GM23338 (cell line): ENCODE measurements around the gene CEP95. TPM values are rescaled to one million over a fixed set of nuclear protein-coding genes. Genes with fewer than 3 reads are reported as not detected.

Experiments used
- ATAC-seq: fragments of 200-7000 bp; cut with Tn5 transposase; 3 replicates; pipeline ENCODE4 v1.9.1; 2020
- DNase-seq: peaks from one replicate; pipeline ENCODE4 v3.0.0-alpha.2; 2015; ENCODE audit warnings: low spot score
- H2AFZ ChIP-seq: fragments of 200-600 bp; sonication (generic); 2 replicates; pipeline ENCODE4 v1.8.0; 2016; ENCODE audit warnings: antibody characterized with exemption, mild to moderate bottlenecking, moderate library complexity
- H3F3A ChIP-seq: fragments of 200-600 bp; sonication (generic); replicated peaks from 2 replicates; pipeline ENCODE4 v1.8.0; 2017; ENCODE audit warnings: antibody characterized with exemption, mixed run types, low read depth
- H3K27ac ChIP-seq: fragments of 200-600 bp; sonication (generic); 2 replicates; pipeline ENCODE4 v1.6.1; 2016; ENCODE audit warnings: low read depth
- H3K27me3 ChIP-seq: fragments of 200-600 bp; sonication (generic); 2 replicates; pipeline ENCODE4 v1.8.0; 2016; ENCODE audit warnings: mild to moderate bottlenecking, mixed run types, moderate library complexity; ENCODE audit not compliant: insufficient read depth
- H3K36me3 ChIP-seq: fragments of 200-600 bp; sonication (generic); 2 replicates; pipeline ENCODE4 v1.8.0; 2016; ENCODE audit warnings: mild to moderate bottlenecking; ENCODE audit not compliant: insufficient read depth
- H3K4me1 ChIP-seq: fragments of 200-600 bp; sonication (generic); 2 replicates; pipeline ENCODE4 v1.8.0; 2016; ENCODE audit warnings: mild to moderate bottlenecking, moderate library complexity; ENCODE audit not compliant: insufficient read depth
- H3K4me2 ChIP-seq: fragments of 200-600 bp; sonication (generic); 2 replicates; pipeline ENCODE4 v1.7.1; 2017; ENCODE audit warnings: mixed run types
- H3K4me3 ChIP-seq: fragments of 200-600 bp; sonication (generic); 2 replicates; pipeline ENCODE4 v1.6.1; 2016; ENCODE audit warnings: mixed run types
- H3K79me2 ChIP-seq: fragments of 200-600 bp; sonication (generic); replicated peaks from 2 replicates; pipeline ENCODE4 v1.8.0; 2017; ENCODE audit warnings: mild to moderate bottlenecking; ENCODE audit not compliant: insufficient read depth
- H3K9me2 ChIP-seq: fragments of 200-600 bp; sonication (generic); 2 replicates; pipeline ENCODE4 v1.8.0; 2017; ENCODE audit not compliant: insufficient read depth
- H4K20me1 ChIP-seq: fragments of 200-600 bp; sonication (generic); replicated peaks from 2 replicates; pipeline ENCODE4 v1.8.0; 2017; ENCODE audit warnings: mild to moderate bottlenecking; ENCODE audit not compliant: insufficient read depth
- H3K27ac Mint-ChIP-seq: 2 replicates; pipeline ENCODE4 v1.8.0; 2020; ENCODE audit warnings: inconsistent platforms, mild to moderate bottlenecking, moderate library complexity, mixed read lengths
- H3K27me3 Mint-ChIP-seq: 3 replicates; pipeline ENCODE4 v1.8.0; 2022; ENCODE audit warnings: low read depth, mild to moderate bottlenecking, moderate library complexity, mixed read lengths, inconsistent platforms; ENCODE audit not compliant: insufficient read depth, poor library complexity
- H3K36me3 Mint-ChIP-seq: 3 replicates; pipeline ENCODE4 v1.8.0; 2021; ENCODE audit warnings: low read depth, mild to moderate bottlenecking, inconsistent platforms, moderate library complexity, mixed read lengths
- H3K4me1 Mint-ChIP-seq: 3 replicates; pipeline ENCODE4 v1.8.0; 2020; ENCODE audit warnings: mild to moderate bottlenecking, inconsistent platforms, mixed read lengths
- H3K4me3 Mint-ChIP-seq: 3 replicates; pipeline ENCODE4 v1.8.0; 2021; ENCODE audit warnings: moderate library complexity, mild to moderate bottlenecking, inconsistent platforms, mixed read lengths
- H3K9me3 Mint-ChIP-seq: 3 replicates; pipeline ENCODE4 v1.8.0; 2020; ENCODE audit warnings: moderate library complexity, mild to moderate bottlenecking, inconsistent platforms, mixed read lengths
- CREB1 ChIP-seq: fragments of 250-450 bp; sonication (Bioruptor Pico); IDR thresholded peaks from 2 replicates; pipeline ENCODE4 v1.5.0; 2020; ENCODE audit warnings: low read depth, mild to moderate bottlenecking, moderate library complexity
- CTCF ChIP-seq, 2 experiments: fragments of 200-600 bp in 1 of 2; sonication (generic) in 1 of 2; conservative IDR thresholded peaks; 2 replicates each; pipeline versions ENCODE4 v1.5.1 to v1.6.1; 2016 to 2017; ENCODE audit warnings: antibody characterized with exemption in 2 of 2, low read depth in 2 of 2, mild to moderate bottlenecking in 2 of 2, moderate library complexity in 1 of 2
- ETS1 ChIP-seq: IDR thresholded peaks from 2 replicates; pipeline ENCODE4 v1.6.1; 2016; ENCODE audit warnings: antibody characterized with exemption
- EZH2phosphoT487 ChIP-seq: fragments of 200-600 bp; sonication (generic); IDR thresholded peaks from one replicate; pipeline ENCODE4 v1.8.1; 2018; ENCODE audit warnings: antibody characterized with exemption; ENCODE audit not compliant: unreplicated experiment
- POLR2AphosphoS5 ChIP-seq: IDR thresholded peaks from 2 replicates; pipeline ENCODE4 v1.6.1; 2016; ENCODE audit warnings: antibody characterized with exemption, low read depth
- REST ChIP-seq: IDR thresholded peaks from one replicate; pipeline ENCODE4 v1.6.1; 2018; ENCODE audit warnings: antibody characterized with exemption; ENCODE audit not compliant: unreplicated experiment
- STAT1 ChIP-seq: IDR thresholded peaks from one replicate; pipeline ENCODE4 v1.6.1; 2016; ENCODE audit warnings: antibody characterized with exemption; ENCODE audit not compliant: unreplicated experiment
- ZNF114 ChIP-seq: fragments of 250-450 bp; sonication (Bioruptor Pico); IDR thresholded peaks from 2 replicates; pipeline ENCODE4 v1.5.0; 2020; ENCODE audit warnings: mild to moderate bottlenecking, moderate library complexity
- ZNF331 ChIP-seq: fragments of 250-450 bp; sonication (Bioruptor Pico); IDR thresholded peaks from 2 replicates; pipeline ENCODE4 v1.5.0; 2020; ENCODE audit warnings: low read depth, mild to moderate bottlenecking, moderate library complexity
- ZNF462 ChIP-seq: fragments of 250-450 bp; sonication (Bioruptor Pico); IDR thresholded peaks from 2 replicates; pipeline ENCODE4 v1.5.0; 2020; ENCODE audit warnings: mild to moderate bottlenecking, moderate library complexity
- polyA plus RNA-seq: library from polyadenylated mRNA; unstranded; fragments of >200 nt; fragmentation: Nextera tagmentation; extraction: Ambion mirVana; gene quantifications from 2 replicates; pipeline ENCODE4 v1.2.1, GENCODE V29; 2016
- total RNA-seq: library from RNA; depleted of rRNA; stranded (reverse); fragments of >200 nt; shearing (Covaris generic); gene quantifications from 2 replicates; pipeline ENCODE4 v1.2.3, GENCODE V29; 2014

Gene CEP95
- total and polyA plus RNA-seq, 2 experiments from 2014 or later = 41.1 to 45.4 TPM

- H4K20me1 ChIP-seq = peaks cover 18% of the 10 kb centered on the region
- H3K79me2 ChIP-seq = no peaks in the 10 kb centered on the region
- H3K4me2 ChIP-seq = no peak overlapping the region
- DNase-seq (no peak), ATAC-seq (no peak)
- peaks cover 74% of the 10 kb centered on the region for H3K36me3 ChIP-seq
- no peak overlapping the region for H3K27ac ChIP-seq
- Mint-ChIP-seq H3K4me3 (no peak overlapping the region), H3K27me3 (peaks cover 9% of the 10 kb centered on the region), H3K36me3 (peaks cover 90% of the 10 kb centered on the region), H3K27ac (no peak overlapping the region), H3K9me3 (no peaks in the 10 kb centered on the region), H3K4me1 (no peaks in the 10 kb centered on the region)
- TF ChIP-seq EZH2phosphoT487 (no peak), CTCF (conservative IDR thresholded peaks at IDR 0.05; ENCODE audit: low read depth in 2 of 2) (peak in 1 of 2 experiments; percentile 27; a peak in 1 of 4 replicates), ZNF114 (CRISPR knock-in tag) (no peak), CREB1 (CRISPR knock-in tag) (no peak), ZNF331 (CRISPR knock-in tag) (no peak), STAT1 (no peak), ETS1 (no peak), POLR2AphosphoS5 (no peak)
- H2AFZ ChIP-seq = no peak overlapping the region
- H3K9me2 ChIP-seq = no peaks in the 10 kb centered on the region
- no peaks in the 10 kb centered on the region for H3K27me3 ChIP-seq
- H3K4me1 ChIP-seq = no peaks in the 10 kb centered on the region
- no peak overlapping the region for H3K4me3 ChIP-seq
- H3F3A ChIP-seq = no peaks in the 10 kb centered on the region
Measured at GRCh38 chr17:64534187-64534586, 27.4 kb downstream of the CEP95 start.

- no peak for ATAC-seq
- H3K9me3 Mint-ChIP-seq = no peaks in the 10 kb centered on the region; the same call in 2 of the 3 replicates
- Histone ChIP-seq H3F3A (no peaks in the 10 kb centered on the region), H3K27me3 (no peaks in the 10 kb centered on the region), H3K36me3 (peaks cover 63% of the 10 kb centered on the region), H3K4me3 (no peak overlapping the region), H3K27ac (no peak overlapping the region), H2AFZ (no peak overlapping the region), H3K79me2 (no peaks in the 10 kb centered on the region), H3K4me1 (no peaks in the 10 kb centered on the region), H3K4me2 (no peak overlapping the region), H3K9me2 (no peaks in the 10 kb centered on the region), H4K20me1 (peaks cover 19% of the 10 kb centered on the region)
- no peak for DNase-seq
- H3K27me3 Mint-ChIP-seq = peaks cover 9% of the 10 kb centered on the region
- H3K36me3 Mint-ChIP-seq = peaks cover 85% of the 10 kb centered on the region
- H3K4me1 Mint-ChIP-seq = no peaks in the 10 kb centered on the region
- H3K27ac Mint-ChIP-seq = no peak overlapping the region
- H3K4me3 Mint-ChIP-seq = no peak overlapping the region
- TF ChIP-seq ZNF462 (no peak), ZNF331 (CRISPR knock-in tag) (no peak), REST (no peak)
Measured at GRCh38 chr17:64535357-64535756, 28.6 kb downstream of the CEP95 start.
